Activated CD8-positive, alpha-beta memory T cell treated with anti-CD3 and anti-CD28 coated beads for 4 hours (primary cell): ENCODE data around the gene PTH.

Source experiments
- DNase-seq, 2 donors: peaks; one replicate each; pipeline ENCODE4 v3.0.0-alpha.2; 2020; ENCODE audit warnings: low read depth in 2 of 2

PTH gene

GRCh38 chr11:13449522-13449921 is 46.3 kb downstream of the PTH start:
- no peak for DNase-seq

GRCh38 chr11:13448876-13449275 is 46.9 kb downstream of the PTH start:
- DNase-seq = no peak

GRCh38 chr11:13446444-13446843 is 49.4 kb downstream of the PTH start:
- DNase-seq = no peak

GRCh38 chr11:13445588-13445987 is 50.2 kb downstream of the PTH start:
- DNase-seq = no peak
